Stimulated activated CD4-positive, alpha-beta T cell treated with anti-CD3 and anti-CD28 coated beads, Interleukin-12 subunit alpha, Interleukin-12 subunit beta, amount 100 ng/mL, for 24 hours (primary cell): ENCODE data around the gene PPM1B.
"Not testable (repeated sequence)": the region's sequence is repeated elsewhere in the genome, so short reads cannot be mapped to it uniquely, and the experiment has no call there.

Experiments
- DNase-seq, 2 experiments: peaks; one replicate each; pipeline ENCODE4 v3.0.0-alpha.2; 2020; ENCODE audit warnings: low read depth in 2 of 2

PPM1B gene

DNA sequence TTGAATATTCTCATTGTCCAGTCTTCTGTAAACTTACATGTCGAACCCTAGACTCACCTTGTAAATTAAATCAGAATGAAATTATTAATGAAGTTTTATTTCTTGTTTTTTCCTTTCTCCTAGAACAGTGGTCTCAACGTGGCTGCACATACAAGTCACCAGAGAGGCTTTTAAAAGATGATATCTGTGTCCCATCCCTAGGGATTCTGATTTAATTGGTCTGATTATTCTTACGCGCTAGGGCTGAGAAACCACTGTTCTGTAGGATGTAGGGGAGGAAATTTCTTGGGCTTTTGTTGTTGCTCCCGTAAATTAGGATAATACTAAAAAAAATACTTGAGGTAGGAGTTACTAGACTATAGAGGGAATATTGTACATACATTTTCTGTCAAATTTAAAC, 32.1 kb downstream of the PPM1B start:
- DNase-seq, result no peak

DNA sequence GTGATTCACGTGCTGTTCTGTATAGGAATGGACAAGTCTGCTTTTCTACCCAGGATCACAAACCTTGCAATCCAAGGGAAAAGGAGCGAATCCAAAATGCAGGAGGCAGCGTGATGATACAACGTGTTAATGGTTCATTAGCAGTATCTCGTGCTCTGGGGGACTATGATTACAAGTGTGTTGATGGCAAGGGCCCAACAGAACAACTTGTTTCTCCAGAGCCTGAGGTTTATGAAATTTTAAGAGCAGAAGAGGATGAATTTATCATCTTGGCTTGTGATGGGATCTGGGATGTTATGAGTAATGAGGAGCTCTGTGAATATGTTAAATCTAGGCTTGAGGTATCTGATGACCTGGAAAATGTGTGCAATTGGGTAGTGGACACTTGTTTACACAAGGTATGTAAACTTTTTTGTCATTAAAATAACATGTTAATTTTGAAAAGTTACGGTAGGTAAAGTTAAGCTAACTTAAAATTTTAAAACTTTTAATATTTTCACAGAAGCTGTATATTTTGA, 33.0 kb downstream of the PPM1B start:
- no peak for DNase-seq

DNA sequence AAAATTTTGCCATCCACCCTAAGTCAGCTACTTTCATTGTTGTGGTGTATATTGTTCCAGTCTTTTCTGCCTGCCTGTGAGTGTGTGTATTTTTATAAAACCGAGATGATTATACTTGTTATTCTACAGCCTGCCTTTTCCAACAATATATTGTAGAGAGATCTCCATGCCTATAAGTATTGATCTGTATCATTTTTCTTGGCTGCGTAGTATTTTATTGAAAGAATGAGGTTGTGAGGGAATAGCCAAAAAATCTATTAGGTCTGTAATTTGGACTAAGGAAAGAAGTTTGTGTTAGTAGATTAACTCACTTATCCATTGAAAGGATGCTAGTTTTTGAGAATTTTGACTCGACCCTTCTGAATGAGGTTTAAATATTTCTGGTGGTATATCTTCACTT, 34.9 kb downstream of the PPM1B start:
- DNase-seq, result no peak

DNA sequence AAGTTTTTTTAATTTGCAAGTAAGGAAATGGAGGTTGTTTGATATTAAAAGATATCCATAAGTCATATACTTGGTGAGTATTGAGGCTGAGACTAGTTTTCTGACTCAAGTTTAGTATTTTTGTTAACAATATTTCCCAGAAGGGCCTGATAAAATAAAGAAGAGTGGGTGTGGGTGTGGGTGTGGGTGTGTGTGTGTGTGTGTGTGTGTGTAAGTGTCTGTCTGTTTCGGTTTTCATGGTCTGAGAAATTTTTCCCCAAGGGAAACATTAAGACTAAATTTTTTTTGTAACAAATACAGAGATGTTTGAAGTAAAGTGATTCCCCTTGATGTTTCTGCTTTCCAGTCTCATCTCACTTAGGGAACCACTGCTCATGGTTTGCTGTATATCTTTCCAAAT, 36.5 kb downstream of the PPM1B start:
- no peak for DNase-seq

DNA sequence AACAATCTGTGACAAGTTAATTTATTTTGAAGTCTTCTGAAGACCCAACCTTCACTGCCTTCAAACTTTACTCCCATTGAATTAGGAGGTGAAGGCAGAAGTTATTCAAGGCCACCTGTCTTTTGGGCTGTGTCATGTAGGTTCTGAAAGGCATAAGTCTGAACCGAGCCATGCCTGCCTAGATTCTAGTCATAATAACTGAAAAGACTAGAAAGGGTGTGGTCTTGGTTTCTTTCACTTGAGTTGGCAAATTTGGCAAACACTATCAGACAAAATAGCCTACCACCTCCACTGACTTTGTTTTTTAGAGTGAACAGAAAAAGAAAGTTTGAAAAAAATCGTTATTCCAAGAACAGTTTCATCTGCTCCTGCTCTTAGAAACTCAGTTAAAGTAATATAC, 38.4 kb downstream of the PPM1B start:
- DNase-seq, result no peak

DNA sequence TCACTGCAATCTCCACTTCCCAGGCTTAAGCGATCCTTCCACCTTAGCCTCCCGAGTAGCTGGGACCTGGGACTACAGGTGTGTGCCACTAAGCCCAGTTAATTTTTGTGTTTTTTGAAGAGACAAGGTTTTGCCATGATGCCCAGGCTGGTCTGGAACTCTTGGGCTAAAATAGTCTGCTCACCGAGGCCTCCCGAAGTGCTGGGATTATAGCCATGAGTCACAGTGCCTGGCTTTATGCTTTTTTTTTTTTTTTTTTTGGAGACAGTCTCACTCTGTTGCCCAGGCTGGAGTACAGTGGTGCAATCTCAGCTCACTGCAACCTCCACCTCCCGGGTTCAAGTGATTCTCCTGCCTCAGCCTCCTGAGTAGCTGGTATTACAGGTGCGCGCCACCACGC, 39.0 kb downstream of the PPM1B start:
- not testable (repeated sequence) for DNase-seq

DNA sequence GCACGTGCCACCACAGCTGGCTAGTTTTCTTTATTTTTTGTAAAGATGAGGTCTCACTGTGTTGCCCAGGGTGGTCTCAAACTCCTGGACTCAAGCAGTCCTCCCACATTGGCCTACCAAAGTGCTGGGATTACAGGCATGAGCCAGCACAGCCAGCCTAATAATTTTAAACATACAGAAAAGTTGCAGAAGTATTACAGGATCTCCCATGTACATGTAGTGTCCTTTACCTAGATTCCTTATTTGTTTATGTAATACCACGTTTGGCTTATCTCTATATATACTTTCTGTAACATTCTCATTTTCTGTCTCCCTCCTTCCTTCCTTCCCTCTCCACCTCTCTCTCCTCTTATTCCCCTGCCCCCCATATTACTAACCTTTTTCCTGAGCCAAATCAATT, 41.7 kb downstream of the PPM1B start:
- DNase-seq, result no peak

DNA sequence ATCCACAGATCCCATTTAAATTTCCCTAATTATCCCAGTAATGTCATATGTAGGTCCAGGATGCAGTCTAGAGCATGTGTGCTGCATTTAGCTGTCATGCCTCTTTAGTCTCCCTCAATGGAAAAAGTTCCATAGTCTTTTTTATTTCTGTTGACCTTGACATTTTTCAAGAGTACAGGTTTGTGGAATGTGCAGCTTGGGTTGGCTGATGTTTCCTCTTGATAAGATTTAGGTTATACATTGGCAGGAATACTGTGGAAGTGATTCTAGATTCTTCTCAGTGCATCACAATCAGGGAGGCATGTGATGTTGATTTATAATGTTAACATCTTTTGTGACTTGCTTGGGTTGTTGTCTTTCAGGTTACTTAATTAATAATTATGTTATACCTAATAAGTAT, 42.5 kb downstream of the PPM1B start:
- DNase-seq, result no peak

DNA sequence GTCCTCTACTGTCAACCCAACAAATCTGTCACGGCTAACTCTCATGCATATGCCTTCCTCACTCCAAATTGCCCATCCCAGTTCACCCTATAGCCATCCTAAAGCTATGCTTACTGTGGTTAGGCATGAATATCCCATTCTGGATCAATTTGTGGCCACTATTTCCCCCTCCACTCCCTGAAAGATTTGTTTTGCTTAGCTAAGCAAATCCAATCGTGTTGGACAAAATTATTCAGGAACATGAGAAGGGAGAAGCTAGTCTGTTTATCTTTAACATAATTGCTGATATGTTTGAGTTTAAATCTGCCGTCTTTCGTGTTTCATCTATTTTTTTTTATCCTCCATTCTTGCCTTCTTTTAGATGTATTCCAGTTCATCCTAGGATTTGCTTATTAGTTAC, 43.6 kb downstream of the PPM1B start:
- no peak for DNase-seq

DNA sequence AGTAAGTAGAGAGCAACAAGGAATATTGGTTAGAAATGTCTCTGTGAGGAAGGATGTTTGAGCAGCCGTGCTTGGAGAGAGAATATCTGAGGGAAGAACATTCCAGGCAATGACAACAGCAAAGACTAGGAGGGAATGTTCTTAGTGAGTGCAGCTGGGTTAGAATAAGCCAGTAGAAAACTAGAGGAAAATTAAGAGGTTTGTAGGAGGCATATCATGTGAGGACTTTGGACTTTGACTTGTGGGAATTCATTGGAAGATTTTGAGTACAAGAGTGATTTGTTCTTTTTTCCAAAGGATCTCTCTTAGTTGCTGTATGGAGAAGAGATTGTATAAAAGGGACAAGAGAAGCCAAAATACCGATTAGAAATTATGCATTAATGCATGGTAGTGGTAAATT, 47.2 kb downstream of the PPM1B start:
- DNase-seq, result no peak

DNA sequence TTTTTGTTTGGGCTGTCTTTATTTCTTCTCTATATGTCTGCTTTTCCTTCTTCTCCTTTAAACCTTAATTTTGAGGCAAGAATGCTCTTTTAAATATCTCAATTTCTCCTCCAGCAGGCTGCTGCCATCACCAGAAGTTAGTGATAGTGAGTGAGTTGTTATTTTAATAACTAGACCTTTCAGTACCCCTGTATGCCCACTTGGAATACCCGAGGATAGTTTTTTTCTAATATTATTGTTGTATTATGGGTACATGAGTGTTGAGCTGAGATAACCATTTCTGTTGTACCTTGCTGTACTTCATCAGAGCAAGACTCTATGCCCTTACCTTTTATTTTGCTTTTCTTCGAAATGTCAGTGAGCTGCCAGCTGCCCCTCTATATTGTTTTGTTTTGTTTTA, 50.1 kb downstream of the PPM1B start:
- DNase-seq, result no peak

DNA sequence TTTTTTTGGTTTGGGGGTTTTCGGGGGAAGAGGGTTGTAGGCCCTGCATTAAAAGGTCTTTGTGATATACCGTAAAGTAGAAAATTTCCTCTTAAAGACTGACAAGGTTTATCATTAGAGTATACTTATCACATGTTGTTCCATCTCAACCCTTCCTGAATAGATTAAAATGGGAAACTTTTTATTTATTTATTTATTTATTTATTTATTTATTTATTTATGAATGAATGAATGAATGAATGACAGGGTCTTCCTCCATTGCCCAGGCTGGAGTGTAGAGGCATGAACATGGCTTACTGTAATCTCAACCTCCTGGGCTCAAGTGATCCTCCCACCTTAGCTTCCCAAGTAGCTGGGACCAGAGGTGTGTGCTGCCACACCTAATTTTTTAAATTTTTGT, 58.1 kb downstream of the PPM1B start:
- DNase-seq, result no peak

DNA sequence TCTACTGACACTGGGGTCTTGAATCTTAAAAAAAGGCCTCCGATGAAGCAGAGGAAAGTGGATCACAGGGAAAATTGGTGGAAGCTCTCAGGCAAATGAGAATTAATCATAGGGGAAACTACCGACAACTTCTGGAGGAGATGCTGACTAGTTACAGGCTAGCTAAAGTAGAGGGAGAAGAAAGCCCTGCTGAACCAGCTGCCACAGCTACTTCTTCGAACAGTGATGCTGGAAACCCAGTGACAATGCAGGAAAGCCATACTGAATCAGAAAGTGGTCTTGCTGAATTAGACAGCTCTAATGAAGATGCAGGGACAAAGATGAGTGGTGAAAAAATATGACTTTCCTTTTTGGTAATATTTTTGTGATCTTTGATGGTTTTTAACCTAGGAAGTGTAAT, 61.7 kb downstream of the PPM1B start:
- no peak for DNase-seq

DNA sequence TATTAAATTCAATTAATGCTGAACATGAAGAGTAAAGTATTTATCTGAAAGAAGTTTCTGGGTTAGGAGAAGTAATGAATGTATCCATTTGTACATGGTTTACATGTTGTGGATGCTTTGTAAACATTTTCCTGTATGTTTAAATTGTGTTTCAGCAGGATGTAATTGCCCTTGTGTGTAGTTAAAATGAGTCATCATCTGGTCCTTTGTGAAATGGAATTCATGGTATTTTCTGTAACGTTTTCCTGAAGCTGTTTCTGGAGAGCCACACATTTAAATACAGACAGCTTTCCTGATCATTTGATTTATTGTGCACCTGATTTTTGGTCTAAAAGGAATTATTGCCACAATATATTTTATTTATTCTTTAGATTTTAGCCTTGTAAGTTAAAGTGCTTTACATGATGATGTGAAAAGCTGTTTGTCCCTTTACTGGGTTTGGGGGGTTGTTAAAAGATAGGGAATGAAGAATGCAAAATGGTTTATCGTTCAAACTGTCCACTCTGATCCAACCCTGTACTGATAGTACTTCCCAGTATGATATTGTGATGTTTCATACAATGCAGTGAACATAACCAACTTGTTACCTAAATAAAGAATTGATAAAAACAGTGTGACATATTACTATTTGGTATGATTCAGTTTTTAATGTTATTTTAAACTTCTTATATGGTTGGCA, 64.9 kb downstream of the PPM1B start:
- no peak for DNase-seq

DNA sequence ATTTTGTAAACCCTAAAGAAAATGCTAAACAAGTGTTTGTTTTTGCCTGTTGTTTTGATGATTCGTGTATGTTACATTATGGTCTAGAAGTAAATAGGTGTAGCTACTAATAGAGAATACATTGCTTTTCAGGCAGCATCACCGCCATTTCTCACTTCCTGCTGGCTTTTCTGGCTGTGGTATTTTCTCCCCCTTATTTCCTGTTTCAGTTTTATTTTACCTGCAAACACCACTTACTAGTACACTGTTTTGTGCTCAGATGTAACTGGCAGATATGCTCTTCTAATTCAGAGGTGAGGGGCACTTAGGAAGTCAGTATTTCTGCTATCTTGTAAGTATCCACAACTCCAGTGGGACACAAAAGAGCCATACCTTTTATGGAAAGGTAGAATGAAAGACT, 68.5 kb downstream of the PPM1B start:
- DNase-seq, result no peak

DNA sequence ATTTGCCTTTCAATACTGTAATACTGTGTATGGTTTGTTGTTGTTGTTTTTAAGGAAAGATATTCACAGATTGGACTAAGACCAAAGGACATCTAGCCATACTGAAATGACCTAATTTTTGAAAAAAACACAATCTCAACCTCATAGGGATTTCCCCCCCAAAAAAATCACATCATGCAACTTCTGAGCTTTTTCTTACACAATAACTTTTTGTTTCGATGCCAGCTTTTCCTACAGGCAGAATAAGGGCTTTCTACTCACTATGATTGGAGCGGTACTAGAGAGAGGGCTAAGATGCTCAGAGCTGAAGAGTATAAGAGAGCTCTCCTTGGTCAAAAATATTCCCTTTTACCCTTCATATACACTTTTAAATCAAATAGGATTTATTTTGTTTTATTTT, 74.2 kb downstream of the PPM1B start:
- DNase-seq, result no peak

DNA sequence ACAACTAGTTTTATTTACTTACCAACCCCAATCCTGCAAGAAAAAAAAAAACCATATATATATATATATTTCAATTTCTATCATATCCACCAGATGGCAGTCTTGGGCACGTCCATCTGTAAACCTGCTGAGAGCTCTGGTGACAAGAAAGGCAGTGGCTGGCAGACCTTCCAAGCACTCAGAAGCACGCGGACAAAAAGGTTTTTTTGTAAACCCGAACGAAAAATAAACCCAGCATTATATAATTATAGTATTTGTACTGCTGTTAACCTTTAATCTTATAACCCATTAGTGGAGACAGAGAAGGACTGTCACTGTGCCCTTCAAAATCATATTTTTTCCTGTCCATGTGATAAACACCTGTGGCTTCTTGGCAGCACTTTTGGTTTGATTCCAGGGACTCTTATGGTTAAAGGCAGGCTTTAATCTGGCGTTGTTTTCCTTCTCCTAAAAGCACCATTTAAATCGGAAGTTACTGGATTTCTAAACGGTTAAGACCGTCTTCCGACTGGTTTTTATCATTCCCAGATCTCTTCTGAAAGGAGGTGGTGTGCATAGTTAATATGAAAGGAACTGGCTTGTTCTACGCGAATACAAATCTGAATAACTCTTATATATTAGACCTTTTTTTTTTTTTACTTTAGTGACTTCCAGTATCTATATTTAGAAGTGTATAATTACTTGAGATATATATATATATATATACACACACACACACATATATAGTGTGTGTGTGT, 75.6 kb downstream of the PPM1B start:
- DNase-seq, result peak in 1 of 2 experiments; percentile 31

DNA sequence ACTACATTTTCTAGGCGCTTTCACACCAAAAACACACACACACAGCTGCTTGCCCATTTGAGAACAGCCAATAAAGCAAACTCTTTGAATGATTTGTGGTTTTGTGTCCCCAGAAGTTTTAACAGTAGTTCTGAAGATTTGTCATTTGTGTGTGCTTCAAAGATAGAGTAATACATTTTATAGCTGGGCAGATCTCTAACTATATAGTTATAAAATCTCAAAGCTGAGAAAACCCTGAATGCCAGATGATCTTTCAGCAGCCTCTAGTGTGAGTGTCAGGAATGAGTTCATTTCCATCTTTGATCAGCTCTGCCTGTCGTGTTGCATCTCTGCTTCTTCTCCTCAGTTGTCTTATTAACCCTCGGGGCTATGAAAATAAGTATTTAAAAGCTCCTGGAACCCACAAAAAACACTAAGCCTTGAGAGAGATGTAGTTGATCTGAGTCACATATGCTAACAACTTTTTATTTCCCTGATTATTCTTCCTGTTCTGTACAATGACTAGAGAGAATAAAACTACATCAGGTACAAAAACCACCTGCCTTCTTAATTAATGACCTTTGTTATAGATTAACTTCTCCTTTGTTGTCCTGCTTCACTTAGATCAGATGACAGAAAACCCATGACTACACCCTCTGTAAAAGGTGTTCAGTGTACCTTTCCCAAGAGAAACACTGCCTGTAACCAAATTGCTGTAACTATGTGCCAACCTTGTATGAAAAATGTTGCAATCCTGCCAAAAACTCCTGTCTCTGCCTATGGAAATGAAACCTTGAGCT, 76.6 kb downstream of the PPM1B start:
- DNase-seq, result no peak

DNA sequence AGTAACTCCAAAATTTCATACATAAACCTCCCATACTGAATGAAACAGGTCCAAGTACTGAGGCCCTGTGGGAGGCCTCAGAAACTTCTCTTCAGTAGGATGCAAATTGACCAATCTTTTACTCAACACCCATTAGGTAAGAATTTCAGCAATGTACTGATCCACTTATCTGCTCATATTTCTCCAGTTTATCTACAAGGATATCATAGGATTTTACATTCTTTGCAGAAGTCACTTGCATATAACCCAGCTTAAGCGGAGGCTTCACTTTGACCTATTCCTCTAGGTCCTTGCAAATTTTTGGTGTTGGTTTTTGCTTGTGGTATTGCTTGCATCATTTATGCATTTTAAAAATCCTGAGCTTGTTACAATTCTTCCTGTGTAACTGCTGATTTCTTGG, 77.8 kb downstream of the PPM1B start:
- DNase-seq, result no peak

DNA sequence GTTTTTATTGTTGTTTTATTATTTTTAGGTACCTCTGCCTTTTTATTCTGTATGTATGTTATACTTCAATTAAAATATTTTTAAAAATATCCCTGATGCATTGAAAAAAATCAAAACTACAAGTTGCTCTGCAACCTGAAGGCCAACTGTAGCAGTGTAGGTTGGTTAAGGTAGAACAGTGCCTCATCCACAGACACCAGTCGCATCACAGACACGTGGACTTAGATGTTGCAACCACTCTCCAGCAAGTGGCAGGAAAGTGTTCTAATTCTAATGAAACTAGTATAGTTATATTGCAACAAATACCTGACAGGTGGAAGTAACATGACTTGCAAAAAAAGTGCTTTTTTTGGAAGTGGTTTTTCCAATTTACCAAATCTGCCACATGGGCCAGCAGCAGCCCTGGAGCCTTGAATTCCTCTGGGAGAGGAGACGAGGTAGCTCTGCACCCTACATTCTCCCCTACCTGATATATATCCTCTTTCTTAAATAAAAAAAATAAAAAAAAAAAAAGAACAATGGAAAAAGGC, 78.2 kb downstream of the PPM1B start:
- no peak for DNase-seq

DNA sequence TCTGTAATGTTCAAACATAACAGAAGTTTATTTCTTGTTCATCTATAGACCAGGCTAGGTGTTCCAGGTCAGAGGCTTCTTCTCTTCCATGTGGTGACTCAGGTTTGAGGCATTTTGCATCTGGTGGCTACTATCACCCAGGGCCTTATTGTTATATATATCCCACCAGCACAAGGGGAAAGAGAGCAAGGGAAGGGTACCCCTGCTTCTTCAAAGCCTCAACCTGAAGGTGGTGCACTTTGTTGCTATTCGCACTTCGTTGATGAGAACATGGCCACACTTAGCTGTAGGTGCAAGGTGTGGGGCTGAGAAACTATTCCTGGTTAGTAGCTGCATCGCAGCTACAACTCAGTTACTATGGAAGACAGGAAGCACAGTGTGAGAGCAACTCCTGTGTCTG, 79.2 kb downstream of the PPM1B start:
- DNase-seq, result no peak

DNA sequence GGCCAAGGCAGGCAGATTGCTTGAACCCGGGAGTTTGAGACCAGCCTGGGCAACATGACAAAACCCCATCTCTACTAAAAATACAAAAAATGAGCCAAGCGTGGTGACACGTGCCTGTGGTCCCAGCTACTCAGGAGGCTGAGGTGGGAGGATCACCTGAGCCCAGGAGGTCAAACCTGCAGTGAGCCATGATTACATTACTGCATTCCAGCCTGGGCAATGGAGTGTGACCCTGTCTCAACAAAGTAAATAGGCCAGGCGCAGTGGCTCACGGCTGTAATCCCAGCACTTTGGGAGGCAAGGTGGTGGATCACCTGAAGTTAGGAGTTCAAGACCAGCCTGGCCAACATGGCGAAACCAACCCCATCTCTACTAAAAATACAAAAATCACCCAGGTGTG, 80.6 kb downstream of the PPM1B start:
- DNase-seq, result not testable (repeated sequence)
